Esophagus muscularis mucosa (tissue), 4 donors: ENCODE results near the gene FMN1. TPM values are rescaled to one million over a fixed set of nuclear protein-coding genes. Genes with fewer than 3 reads are reported as not detected.

Source experiments
- DNase-seq: peaks from one replicate; pipeline ENCODE4 v3.0.0-alpha.2; 2017; ENCODE audit errors: extremely low spot score
- H3K27ac ChIP-seq, 4 donors: fragments of 200-600 bp; sonication (generic); replicated peaks in 1 of 4; 1 replicate in 3 of 4; 2 replicates in 1 of 4; pipeline ENCODE4 v1.5.1; 2016 to 2019; ENCODE audit warnings: mild to moderate bottlenecking in 1 of 4
- H3K27me3 ChIP-seq, 4 donors: fragments of 200-600 bp; sonication (generic); one replicate each; pipeline versions ENCODE4 v1.5.1 to v1.6.0; 2016 to 2019
- H3K36me3 ChIP-seq, 4 donors: fragments of 200-600 bp; sonication (generic); one replicate each; pipeline ENCODE4 v1.5.1; 2016 to 2019
- H3K4me1 ChIP-seq, 4 donors: fragments of 200-600 bp; sonication (generic); one replicate each; pipeline ENCODE4 v1.5.1; 2016 to 2019
- H3K4me3 ChIP-seq, 4 donors: fragments of 200-600 bp; sonication (generic); 1 replicate in 2 of 4; 2 replicates in 2 of 4; pipeline ENCODE4 v1.5.1; 2016 to 2019; ENCODE audit warnings: mild to moderate bottlenecking in 4 of 4, moderate library complexity in 1 of 4
- H3K9me3 ChIP-seq, 4 donors: fragments of 200-600 bp; sonication (generic); 1 replicate in 3 of 4; 2 replicates in 1 of 4; pipeline ENCODE4 v1.5.1; 2016 to 2019
- CTCF ChIP-seq, 3 experiments: fragments of 200-600 bp in 2 of 3; fragments of 450-650 bp in 1 of 3; sonication (generic) in 2 of 3; IDR thresholded peaks; one replicate each; pipeline ENCODE4 v1.5.1; 2017 to 2019; ENCODE audit warnings: antibody characterized with exemption in 3 of 3, mild to moderate bottlenecking in 2 of 3, moderate library complexity in 1 of 3
- EP300 ChIP-seq: sonication (generic); formaldehyde crosslinking; IDR thresholded peaks from one replicate; pipeline ENCODE4 v1.6.1; 2017; ENCODE audit warnings: antibody characterized with exemption
- POLR2A ChIP-seq: fragments of 450-650 bp; IDR thresholded peaks from one replicate; pipeline ENCODE4 v1.6.1; 2017; ENCODE audit warnings: antibody characterized with exemption, moderate library complexity, mild to moderate bottlenecking, low read depth
- POLR2AphosphoS5 ChIP-seq, 2 donors: sonication (generic); formaldehyde crosslinking; IDR thresholded peaks; one replicate each; pipeline ENCODE4 v1.6.1; 2017; ENCODE audit warnings: antibody characterized with exemption in 2 of 2
- WGBS: methylation state at CpG from one replicate; pipeline ENCODE4 v1.1.5; 2018; 5-methylcytosine and 5-hydroxymethylcytosine counted together
- intact Hi-C: fragments of 100-400 bp; cut with DNase I; formaldehyde crosslinking; loops from one replicate; pipeline ENCODE4 v1.15.1; 2023
- total RNA-seq, 4 donors: library from RNA; depleted of rRNA; stranded (reverse); fragments of >200 nt; gene quantifications; one replicate each; pipeline versions ENCODE4 v1.1.0 to v1.2.1, GENCODE V29; 2016

The FMN1 gene
- total RNA-seq, 4 donors from 2014 or later = 4.8 to 12.5 (median 8.6) TPM

- 87% methylated on average over 7 of the region's 7 CpGs for WGBS
Measured at GRCh38 chr15:33113666-33114373, 80.7 kb downstream of the FMN1 start.

GRCh38 chr15:33112541-33113105, 81.9 kb downstream of the FMN1 start:
- Histone ChIP-seq H3K27ac (no peak overlapping the region), H3K4me3 (no peak overlapping the region), H3K4me1 (peaks cover 0 to 13% (median 7%) of the 10 kb centered on the region in 4 donors), H3K36me3 (no peaks in the 10 kb centered on the region), H3K27me3 (no peaks in the 10 kb centered on the region), H3K9me3 (no peaks in the 10 kb centered on the region)
- no peak for TF ChIP-seq EP300
- TF ChIP-seq POLR2AphosphoS5 (IDR thresholded peaks at IDR 0.05) = no peak
- no peak for TF ChIP-seq CTCF (IDR thresholded peaks at IDR 0.05)
- TF ChIP-seq POLR2A = no peak
- WGBS = 94% methylated on average over 5 of the region's 5 CpGs
- no peak for DNase-seq
- intact Hi-C loops = no loop called here

More at GRCh38 chr15:33113666-33114373, 80.7 kb downstream of the FMN1 start:
- H3K27me3 ChIP-seq = no peaks in the 10 kb centered on the region
- H3K36me3 ChIP-seq = no peaks in the 10 kb centered on the region
- no peak for TF ChIP-seq EP300
- no peak for TF ChIP-seq POLR2AphosphoS5 (IDR thresholded peaks at IDR 0.05)
- no peak for TF ChIP-seq POLR2A
- no peak for TF ChIP-seq CTCF (IDR thresholded peaks at IDR 0.05)
- intact Hi-C loops = no loop called here
- no peak overlapping the region for H3K4me3 ChIP-seq
- H3K9me3 ChIP-seq = no peaks in the 10 kb centered on the region
- H3K27ac ChIP-seq = no peak overlapping the region
- DNase-seq = no peak
- H3K4me1 ChIP-seq = peaks cover 0 to 13% (median 7%) of the 10 kb centered on the region in 4 donors

GRCh38 chr15:33111041-33111451, 83.5 kb downstream of the FMN1 start:
- no peak overlapping the region for H3K4me3 ChIP-seq
- DNase-seq = no peak
- H3K27ac ChIP-seq = no peak overlapping the region
- 48% methylated on average over 1 of the region's 1 CpG for WGBS
- no peaks in the 10 kb centered on the region for H3K36me3 ChIP-seq
- no peaks in the 10 kb centered on the region for H3K9me3 ChIP-seq
- peaks cover 0 to 8% (median 6%) of the 10 kb centered on the region in 4 donors for H3K4me1 ChIP-seq
- no peaks in the 10 kb centered on the region for H3K27me3 ChIP-seq
- intact Hi-C loops = no loop called here
- TF ChIP-seq POLR2A = no peak
- TF ChIP-seq POLR2AphosphoS5 (IDR thresholded peaks at IDR 0.05) = no peak
- no peak for TF ChIP-seq CTCF (IDR thresholded peaks at IDR 0.05)
- TF ChIP-seq EP300 = no peak

GRCh38 chr15:33109345-33109744, 85.2 kb downstream of the FMN1 start:
- no peaks in the 10 kb centered on the region for H3K9me3 ChIP-seq
- no peak overlapping the region for H3K27ac ChIP-seq
- 90% methylated on average over 4 of the region's 4 CpGs for WGBS
- H3K27me3 ChIP-seq = no peaks in the 10 kb centered on the region
- H3K4me1 ChIP-seq = no peaks in the 10 kb centered on the region
- H3K36me3 ChIP-seq = no peaks in the 10 kb centered on the region
- TF ChIP-seq CTCF (IDR thresholded peaks at IDR 0.05) (no peak), EP300 (no peak), POLR2AphosphoS5 (IDR thresholded peaks at IDR 0.05) (no peak), POLR2A (no peak)
- DNase-seq = no peak
- intact Hi-C loops = no loop called here
- H3K4me3 ChIP-seq = no peak overlapping the region
